Panc1 (cell line): Measurements from ENCODE around the gene GJC2.

Experiments
- CTCF ChIP-seq: fragments of 450-650 bp; IDR thresholded peaks from 2 replicates; pipeline ENCODE4 v1.5.1; 2017; ENCODE audit warnings: mild to moderate bottlenecking
- POLR2AphosphoS5 ChIP-seq: IDR thresholded peaks from 2 replicates; pipeline ENCODE4 v1.6.1; 2012; ENCODE audit warnings: mild to moderate bottlenecking, low read depth, low read length, moderate library complexity

- TF ChIP-seq CTCF (no peak), POLR2AphosphoS5 (no peak)
Measured at GRCh38 chr1:228172591-228173527, 23.1 kb downstream of the GJC2 start.
